ENCODE results near the gene TGFBR2.

Gene TGFBR2

GRCh38 chr3:30634761-30635735 lies 28.6 kb downstream of the TGFBR2 start:
- Histone ChIP-seq H3K4me3 (no peak overlapping the region), H3K4me1 (peaks cover 0 to 96% (median 38%) of the 10 kb centered on the region in 4 donors), H3K36me3 (peaks cover 0 to 9% (median 0%) of the 10 kb centered on the region in 3 donors), H3K27ac (peak overlapping the region in 1 of 2 donors; percentile 16), H3K9me3 (no peaks in the 10 kb centered on the region), H3K27me3 (no peaks in the 10 kb centered on the region)
- intact Hi-C loops (cut with DNase I; ENCODE audit: low total_unique reads): no loop called here
- TF ChIP-seq CTCF (IDR thresholded peaks at IDR 0.05): no peak
- no peak for DNase-seq

- H3K27me3 ChIP-seq: no peaks in the 10 kb centered on the region
- H3K27ac ChIP-seq: no peak overlapping the region
- DNase-seq: no peak
- no peak for TF ChIP-seq CTCF (IDR thresholded peaks at IDR 0.05)
- intact Hi-C loops (cut with DNase I; ENCODE audit: low total_unique reads): no loop called here
- no peaks in the 10 kb centered on the region for H3K9me3 ChIP-seq
- peaks cover 0 to 4% (median 0%) of the 10 kb centered on the region in 3 donors for H3K36me3 ChIP-seq
- H3K4me1 ChIP-seq: peaks cover 0 to 96% (median 45%) of the 10 kb centered on the region in 4 donors
- no peak overlapping the region for H3K4me3 ChIP-seq
These were observed 31.2 kb downstream of the TGFBR2 start for GRCh38 chr3:30637310-30638219.

GRCh38 chr3:30638685-30639412 lies 32.4 kb downstream of the TGFBR2 start:
- no peak for TF ChIP-seq CTCF (IDR thresholded peaks at IDR 0.05)
- Histone ChIP-seq H3K9me3 (no peaks in the 10 kb centered on the region), H3K27me3 (no peaks in the 10 kb centered on the region), H3K36me3 (peaks cover 0 to 4% (median 0%) of the 10 kb centered on the region in 3 donors), H3K27ac (peak overlapping the region in 1 of 2 donors; percentile 8), H3K4me1 (peaks cover 0 to 96% (median 50%) of the 10 kb centered on the region in 4 donors), H3K4me3 (no peak overlapping the region)
- no peak for DNase-seq
- intact Hi-C loops (cut with DNase I; ENCODE audit: low total_unique reads): no loop called here

- Histone ChIP-seq H3K27ac (no peak overlapping the region), H3K9me3 (no peaks in the 10 kb centered on the region), H3K4me3 (no peak overlapping the region), H3K36me3 (peaks cover 0 to 4% (median 2%) of the 10 kb centered on the region in 3 donors), H3K4me1 (peaks cover 0 to 96% (median 50%) of the 10 kb centered on the region in 4 donors), H3K27me3 (no peaks in the 10 kb centered on the region)
- DNase-seq: no peak
- no peak for TF ChIP-seq CTCF (IDR thresholded peaks at IDR 0.05)
- intact Hi-C loops (cut with DNase I; ENCODE audit: low total_unique reads): no loop called here
These were observed 33.5 kb downstream of the TGFBR2 start for GRCh38 chr3:30639937-30640336.

GRCh38 chr3:30640851-30641250 lies 34.5 kb downstream of the TGFBR2 start:
- TF ChIP-seq CTCF (IDR thresholded peaks at IDR 0.05): no peak
- DNase-seq: no peak
- no peak overlapping the region for H3K4me3 ChIP-seq
- H3K27me3 ChIP-seq: no peaks in the 10 kb centered on the region
- peaks cover 0 to 92% (median 46%) of the 10 kb centered on the region in 4 donors for H3K4me1 ChIP-seq
- no peaks in the 10 kb centered on the region for H3K9me3 ChIP-seq
- H3K36me3 ChIP-seq: peaks cover 0 to 13% (median 11%) of the 10 kb centered on the region in 3 donors
- intact Hi-C loops (cut with DNase I; ENCODE audit: low total_unique reads): no loop called here
- H3K27ac ChIP-seq: no peak overlapping the region
